ENCODE measurements around the gene VPS13D. TPM values are rescaled to one million over a fixed set of nuclear protein-coding genes. Genes with fewer than 3 reads are reported as not detected.
"Not testable (repeated sequence)": the region's sequence is repeated elsewhere in the genome, so short reads cannot be mapped to it uniquely, and the experiment has no call there.

The VPS13D gene
- total RNA-seq, 1 experiment from 2014 or later: 11.1 TPM

DNA sequence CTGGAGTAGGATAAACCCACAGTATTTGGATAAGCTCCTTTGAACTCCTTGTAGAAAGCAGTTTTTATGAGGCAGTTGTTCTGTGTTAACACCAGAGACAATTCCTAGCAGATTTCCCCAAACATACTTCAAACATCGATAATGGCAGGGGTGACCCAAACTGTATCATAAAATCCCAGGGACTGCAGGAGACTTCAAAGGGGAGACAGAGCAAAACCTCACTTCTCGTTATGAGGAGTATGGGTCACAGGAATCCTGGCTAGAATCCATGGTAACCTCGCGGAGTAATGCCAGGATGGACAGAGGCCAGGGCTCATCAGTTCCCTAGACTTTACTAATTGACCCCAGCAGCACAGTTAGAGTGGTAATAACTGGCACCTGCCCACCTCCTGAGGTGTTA is 240.2 kb downstream of the VPS13D start:
- no peak for DNase-seq (ENCODE audit: low read depth)

DNA sequence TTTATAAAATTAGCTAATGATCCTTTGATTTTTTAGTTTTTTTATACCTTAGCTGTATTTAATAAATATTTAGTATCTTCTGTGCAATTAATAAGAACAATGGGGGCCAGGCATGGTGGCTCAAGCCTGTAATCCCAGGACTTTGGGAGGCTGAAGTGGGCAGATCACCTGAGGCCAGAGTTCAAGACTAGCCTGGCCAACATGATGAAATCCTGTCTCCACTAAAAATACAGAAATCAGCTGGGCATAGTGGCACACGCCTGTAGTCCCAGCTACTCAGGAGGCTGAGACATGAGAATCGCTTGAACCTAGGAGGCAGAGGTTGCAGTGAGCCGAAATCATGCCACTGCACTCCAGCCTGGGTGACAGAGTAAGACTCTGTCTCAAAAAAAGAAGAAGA is 241.1 kb downstream of the VPS13D start:
- not testable (repeated sequence) for DNase-seq (ENCODE audit: low read depth)

DNA sequence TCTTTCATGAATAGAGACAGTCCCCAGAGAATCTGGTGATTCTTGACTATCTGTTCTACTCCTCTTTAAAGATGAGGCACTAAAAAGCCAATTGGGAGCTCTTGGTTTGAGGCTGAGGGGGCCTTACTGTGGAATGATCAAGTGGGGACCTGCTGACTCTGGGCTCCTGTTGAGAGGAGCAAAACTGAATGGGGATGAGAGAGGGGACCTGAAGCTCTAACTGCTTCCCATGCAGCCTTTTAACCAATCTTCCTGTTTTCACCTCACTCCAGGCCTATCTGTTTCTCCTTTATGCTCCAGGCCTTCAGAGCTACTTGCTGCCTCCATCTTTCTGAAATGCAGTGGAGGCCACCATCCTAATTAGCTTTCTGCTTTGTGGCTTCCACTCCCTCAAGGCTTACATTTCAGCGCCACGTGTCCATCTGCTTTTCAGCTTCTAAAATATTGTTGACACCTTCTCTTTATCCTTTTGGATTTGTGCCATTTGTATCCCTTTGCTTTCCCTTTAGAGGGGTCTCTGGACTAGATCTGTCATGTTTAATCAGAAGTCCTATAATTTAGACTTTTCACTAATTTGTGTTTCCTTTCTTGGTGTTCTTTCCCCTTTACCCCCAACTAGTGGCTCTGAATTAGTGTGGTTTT is 242.4 kb downstream of the VPS13D start:
- DNase-seq (ENCODE audit: low read depth): no peak

DNA sequence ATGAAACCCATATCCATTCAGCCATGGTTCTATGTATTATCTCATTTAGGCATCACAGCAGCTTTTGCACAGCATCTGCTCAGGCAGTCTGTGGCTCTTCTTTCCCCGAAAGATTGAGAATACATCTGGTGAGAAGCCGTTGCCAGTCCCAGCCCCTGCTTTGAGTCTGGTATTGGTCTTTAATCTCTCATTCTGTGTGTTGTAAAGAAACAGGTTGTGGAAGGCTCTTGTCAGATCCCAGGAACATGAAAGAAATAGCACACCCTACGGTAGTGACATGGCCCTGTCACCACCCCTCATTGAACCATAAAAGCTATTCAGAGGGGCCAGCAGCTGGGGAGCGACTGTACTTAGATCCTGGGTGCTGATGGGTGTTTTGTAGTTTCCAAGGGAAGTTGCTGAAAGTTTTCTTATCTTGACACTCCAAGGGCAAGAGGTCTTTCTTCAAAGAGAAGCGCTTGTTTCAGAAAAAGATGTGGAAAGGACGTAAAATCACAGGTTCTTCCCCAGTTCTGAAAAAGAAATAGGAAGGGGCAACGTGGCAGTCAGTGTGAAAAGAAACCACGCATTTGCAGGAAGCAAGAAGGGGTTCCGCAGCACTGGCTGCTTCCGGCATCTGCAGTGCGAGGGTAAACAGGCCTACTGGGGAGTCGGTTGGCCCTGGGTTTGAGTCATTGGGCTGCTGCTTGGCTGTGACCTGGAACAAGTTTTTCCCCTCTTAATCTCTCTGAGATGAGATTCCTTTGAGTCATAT is 243.1 kb downstream of the VPS13D start:
- DNase-seq (ENCODE audit: low read depth): peak; percentile 47

DNA sequence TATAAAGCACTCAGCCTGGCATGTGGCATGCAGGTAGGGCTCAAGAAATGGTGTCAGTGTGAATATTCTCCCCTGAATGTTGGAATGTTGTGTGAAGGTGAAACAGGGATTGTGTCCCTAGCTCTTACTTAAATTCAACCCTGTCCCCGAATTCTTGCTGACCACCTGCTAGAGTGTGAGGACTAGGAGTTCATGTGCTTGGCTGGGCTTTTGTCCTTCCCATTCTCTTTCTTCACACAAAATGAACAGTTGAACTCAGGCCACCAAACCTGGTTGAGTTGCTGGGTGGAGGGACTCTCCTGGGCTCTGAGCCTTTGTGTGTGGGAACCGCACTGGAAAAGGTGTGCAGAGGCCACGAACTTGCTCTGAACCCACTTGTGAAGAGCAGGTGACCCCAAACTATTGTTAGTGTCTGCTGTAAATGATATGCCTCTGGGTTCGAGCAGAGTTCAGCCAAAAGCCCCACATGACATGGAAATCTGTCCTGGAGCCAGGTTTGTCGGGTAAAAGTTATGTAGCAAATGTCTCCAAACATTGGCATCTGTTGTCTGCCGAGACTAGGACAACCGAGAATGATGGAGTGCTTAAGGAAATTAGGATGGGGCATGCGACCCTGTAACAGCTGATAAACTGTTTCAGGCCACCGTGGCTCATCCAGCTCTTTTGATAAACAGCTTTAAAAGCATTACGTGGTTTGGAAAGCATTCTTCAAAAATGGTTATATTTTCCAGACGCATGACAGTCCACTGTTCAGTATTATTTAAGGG is 243.9 kb downstream of the VPS13D start:
- peak; percentile 21 for DNase-seq (ENCODE audit: low read depth)

DNA sequence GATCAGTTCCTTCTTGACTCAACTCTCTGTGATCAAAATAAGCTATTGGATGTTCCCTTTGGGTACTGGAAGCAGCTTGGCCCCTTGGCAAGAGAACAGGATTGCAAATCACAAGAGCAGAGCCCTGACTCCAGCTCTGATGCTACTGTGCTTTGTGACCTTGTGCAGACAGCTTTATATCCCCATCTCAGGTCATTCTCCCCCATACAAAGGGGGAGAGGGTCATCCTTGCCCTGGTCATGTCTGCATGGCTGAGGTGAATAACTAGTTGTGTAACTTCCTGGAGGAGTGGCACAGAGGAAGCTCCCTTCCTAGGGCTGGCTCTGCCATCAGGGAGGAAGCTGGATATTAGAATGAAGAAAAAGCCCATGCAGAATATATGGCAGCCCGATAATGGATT is 245.3 kb downstream of the VPS13D start:
- no peak for DNase-seq (ENCODE audit: low read depth)

DNA sequence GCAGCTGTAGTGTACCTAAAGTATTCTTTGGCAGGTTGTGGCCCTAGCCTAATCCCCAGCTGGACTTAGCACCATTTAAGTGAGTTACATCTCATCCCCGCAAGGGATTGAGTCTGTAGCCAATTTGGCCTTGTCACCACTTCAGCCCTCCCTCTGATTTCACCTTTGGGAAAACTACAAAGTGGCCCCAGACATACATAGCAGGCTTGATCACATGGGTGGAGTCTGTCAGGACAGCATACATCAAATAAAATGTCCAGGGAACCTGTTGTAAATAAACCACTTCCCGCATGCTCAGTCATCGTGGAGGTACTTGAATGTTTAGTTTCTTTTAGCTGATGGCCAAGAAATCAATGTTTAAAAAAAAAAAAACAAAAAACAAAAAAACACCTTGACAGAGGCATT is 245.7 kb downstream of the VPS13D start:
- peak; percentile 48 for DNase-seq (ENCODE audit: low read depth)

DNA sequence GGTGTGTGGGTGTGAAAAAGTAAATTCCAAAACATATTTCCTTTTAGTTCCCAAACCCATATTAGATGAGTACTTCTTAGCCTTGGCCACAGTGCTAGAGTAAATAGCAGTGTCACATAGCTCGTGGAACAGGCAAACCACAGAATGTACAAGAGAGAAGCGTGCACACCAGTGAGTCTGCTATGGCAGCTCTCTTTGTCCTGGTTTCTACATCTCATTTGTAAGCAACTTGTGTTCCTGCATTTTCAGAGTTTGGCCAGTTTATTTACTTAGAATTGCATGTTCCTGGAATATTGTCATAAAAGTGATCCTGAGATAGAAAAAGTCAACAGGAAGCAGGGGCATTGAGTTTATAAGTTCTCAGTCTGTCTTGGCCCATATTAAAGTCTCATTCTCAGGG is 246.1 kb downstream of the VPS13D start:
- peak; percentile 34 for DNase-seq (ENCODE audit: low read depth)

DNA sequence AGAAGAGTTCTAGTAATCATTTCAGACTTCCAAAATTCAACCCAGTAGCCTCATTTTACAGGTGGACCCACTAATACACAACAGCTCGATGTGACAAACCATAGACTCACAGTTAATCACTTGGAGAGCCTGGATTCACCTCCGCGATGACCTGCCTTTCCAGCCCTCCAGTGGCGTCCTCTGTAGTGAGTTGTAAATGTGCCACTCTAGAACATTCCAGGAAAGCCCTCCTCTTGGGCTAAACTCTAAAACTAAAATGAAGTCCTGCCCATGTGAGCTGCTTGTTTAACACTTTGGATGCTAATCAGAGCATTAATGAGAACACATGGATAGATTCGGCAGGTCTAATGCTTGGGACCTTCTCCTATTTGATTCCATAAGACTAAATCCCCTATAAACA is 247.5 kb downstream of the VPS13D start:
- no peak for DNase-seq (ENCODE audit: low read depth)

DNA sequence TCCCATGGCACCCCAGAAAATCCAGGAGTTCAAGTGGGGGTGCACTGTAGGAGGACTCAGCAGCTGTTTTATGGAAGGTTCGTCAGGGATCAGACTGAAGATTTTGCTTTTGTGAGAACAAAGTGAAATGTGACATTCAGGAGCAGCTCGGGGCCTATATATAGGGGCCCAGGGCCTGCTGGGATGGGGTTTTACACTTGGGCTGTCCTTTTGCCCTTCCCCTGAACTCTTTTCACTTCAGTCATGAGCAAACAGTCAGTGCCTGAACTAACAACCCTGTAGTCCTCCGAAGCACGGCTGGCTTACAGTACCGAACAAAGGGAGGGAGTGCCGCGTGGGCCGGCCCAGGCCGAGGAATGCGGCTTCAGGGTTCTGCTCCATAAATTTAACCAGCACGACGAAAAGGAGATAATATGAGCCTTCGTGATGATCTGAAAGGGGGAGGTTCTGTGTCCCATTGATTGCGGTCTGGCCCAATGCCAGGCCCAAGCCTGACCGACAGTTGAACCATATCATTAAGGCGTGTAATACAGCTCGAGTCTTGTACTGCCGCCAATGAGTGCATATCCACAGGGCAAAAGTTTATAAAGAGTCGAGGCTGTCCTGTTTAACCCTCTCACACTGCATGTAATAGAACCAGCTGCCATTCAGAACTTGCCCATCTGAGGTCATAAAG is 248.2 kb downstream of the VPS13D start:
- DNase-seq (ENCODE audit: low read depth): peak; percentile 99

DNA sequence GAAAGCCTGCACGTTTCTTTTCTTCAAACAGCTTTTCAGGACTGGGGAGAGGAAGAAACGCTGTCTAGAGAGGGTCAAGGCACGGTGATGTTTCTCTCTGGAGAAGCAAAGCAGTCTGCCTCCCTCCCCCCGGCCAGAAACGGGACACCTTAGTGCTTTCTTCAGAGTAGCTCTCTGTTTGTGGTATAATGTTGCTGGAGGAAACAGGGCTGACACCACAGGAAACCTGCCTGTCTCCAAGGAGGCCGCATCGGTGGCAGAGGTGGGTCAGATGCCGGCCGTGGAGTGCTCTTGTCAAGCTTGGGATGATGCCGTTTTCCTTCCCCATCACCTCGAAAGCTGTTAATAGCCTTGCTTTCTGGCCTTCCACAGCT is 248.8 kb downstream of the VPS13D start:
- DNase-seq (ENCODE audit: low read depth): no peak

DNA sequence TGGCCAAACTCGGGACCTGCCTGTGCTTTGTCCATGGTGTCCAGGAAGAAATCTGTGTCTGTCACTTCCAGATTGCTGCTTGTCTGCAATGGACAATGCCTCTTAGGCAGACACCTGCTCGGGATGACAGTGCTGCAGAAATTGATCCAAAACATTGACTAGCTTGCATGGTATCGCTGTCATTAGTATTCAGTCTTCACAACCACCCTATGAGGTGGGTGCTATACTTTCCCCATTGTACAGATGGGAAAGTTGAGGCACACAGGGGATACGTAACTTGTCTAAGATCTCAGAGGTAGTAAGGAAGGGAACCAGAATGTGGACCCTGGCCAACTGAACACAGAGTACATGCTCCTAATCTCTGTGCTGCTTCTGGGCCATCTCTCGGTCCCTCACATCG is 249.5 kb downstream of the VPS13D start:
- no peak for DNase-seq (ENCODE audit: low read depth)

DNA sequence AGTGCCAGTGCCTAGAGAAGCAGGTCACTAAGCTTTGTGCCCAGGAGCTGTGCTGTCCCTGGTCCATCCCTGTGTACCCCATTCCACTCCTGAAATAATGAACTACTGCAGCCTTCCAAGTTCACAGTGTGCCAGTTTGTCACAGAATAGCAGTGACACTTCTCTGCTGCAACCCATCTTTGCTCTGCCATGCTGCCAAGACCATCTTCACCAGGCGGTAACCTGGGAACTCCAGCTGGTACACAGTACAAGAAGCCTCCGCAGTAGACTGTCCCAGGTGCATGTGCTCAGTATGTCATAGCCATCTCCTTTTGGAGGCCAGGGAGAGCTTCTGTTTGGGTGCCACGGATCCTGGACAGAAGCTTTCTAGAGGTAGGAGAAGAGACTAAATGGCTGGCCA is 250.2 kb downstream of the VPS13D start:
- no peak for DNase-seq (ENCODE audit: low read depth)

DNA sequence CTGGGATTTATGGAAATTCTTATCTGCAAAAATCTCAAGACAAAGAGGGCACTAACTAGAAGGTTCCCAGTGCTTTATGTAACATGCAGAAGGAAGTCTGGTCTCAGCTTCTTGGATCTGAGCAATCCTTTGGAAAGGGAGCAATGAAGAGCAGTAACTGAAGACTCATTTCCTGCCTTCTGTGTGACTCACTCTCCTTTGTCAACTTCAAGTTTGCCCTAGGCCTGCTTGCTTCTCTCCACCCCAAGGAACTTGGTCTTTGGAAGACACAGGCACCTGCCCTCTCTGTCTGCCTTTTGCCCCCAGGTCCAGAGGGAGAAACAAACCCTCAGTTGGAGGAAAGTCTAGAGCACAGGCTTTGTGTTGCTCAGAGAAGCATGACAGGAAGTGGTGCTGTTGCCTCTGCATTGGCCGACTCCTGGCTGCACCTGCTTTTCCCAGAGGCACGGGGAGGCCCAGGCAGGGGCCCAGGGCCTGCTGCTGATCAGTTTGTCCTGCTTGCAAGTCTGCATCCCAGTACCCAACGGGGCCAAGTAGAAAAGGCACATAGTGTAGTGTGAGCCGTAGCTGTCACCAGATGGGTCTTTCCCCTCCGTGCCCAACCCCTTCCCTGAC is 251.0 kb downstream of the VPS13D start:
- DNase-seq (ENCODE audit: low read depth): peak; percentile 90

DNA sequence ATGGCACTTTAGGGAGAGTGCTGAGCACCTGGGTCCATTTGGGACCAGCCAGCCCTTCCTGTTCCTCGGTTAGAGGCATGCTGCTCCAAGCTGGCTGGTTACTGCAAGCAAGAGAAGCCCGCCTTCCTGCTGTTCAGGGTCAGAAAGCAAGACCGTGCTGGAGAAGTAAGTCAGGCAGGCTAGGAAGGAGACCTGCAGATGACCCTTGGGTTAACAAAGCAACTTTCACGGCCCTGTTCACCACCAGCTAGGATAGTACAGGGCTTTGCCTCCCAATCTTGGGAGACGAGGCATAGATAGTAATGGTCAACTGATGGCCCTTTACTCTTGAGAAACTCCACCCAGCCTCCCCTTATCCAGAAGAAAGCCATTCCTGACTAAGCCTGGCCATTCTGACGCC is 252.1 kb downstream of the VPS13D start:
- DNase-seq (ENCODE audit: low read depth): no peak

DNA sequence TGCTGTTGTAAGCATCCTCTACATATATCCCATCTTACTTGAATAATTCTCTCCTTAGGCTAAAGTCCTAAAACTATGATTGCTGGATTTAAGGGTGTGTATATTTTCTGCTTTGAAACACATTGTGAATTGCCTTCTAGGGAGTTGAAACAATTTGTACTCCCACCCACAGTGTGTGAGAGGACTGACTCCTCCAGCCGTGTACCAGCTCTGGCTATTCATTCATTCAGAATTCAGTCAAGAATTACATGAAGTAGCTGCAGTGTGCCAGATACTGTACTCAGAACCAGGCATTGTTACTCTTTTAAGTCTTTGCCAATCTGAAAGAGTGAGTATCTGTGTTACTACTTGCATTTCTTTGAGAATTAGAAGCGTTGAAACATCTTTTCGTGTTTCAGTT is 253.2 kb downstream of the VPS13D start:
- DNase-seq (ENCODE audit: low read depth): no peak

DNA sequence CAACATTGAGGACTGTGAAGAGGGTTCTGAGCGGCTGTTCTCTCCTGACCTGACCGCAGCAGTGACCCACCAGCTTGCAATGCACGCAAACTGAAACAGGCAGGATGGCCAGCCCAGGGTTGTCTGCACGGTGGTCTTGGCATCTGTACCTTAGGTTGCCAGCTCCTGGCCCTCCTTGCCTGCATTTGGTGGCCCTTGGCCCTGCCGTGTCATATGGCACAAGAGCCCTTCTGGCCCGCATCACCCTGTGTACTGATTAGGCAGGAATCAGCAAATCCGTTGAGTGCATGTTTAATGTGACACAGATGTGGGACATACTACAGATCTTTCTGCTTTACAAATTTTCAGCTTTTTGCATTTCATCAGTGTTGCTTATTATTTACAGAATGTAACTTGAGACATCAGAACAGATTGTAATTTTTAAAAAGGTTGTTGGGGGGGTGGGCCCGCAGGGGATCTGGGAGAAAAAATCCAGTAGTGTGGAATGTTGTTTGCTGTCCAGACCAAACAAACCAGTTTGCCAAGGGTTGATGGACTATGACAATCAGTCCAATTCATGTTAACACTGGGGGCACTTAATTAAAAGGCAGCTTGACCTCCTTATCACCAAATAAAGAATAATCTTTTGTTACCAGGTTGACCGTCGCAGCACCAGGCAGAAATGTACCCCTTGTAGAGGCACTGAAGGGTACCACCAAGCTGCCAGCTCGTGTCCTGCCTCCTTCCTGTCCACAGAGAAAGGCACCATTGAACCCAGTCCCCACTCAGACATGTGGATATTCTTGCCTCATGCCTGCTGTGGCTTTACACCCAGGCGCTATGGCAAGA is 255.6 kb downstream of the VPS13D start:
- no peak for DNase-seq (ENCODE audit: low read depth)

DNA sequence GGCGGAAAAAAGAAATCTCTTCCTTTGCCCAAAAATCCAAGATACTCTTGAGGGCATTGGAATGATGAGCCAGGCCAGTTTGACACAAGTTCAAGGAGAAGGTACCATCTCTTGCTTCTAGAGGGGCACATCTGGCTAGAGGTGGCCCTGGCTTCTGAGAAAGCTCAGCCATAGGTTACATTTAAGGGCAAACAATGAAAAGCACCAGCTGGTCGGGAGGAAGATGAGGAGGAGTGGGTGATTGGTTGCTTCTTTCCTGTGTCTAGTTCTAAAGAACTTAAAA is 256.2 kb downstream of the VPS13D start:
- DNase-seq (ENCODE audit: low read depth): no peak

DNA sequence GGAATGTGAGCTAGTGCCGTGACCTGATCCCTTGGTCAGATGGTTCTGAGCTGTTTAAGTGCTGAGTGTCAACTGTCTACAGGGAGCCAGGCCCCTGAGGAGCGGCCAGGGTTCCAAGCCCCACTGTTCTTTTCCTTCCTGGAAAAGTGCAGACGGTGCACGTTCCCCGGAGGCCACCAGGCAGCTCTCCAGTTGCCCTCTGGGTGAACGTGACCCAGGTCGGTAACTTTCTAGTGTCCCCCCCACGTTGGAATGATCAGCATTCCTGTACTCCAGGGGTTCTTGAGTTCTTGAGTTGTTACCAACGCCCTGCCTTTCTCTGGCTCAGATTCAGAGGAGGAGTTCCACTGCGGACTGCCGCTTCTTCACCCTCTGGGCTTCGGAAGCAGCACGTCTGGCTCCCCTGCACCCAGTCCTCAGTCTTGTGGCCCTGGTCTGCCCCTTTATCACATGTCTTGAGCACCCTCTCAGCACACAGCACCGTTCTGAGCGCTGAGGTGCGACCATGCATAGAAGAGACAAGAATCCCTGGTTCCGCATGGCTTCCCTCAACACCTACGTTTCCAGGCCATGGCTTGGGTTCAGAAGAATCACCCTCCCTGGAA is 256.7 kb downstream of the VPS13D start:
- no peak for DNase-seq (ENCODE audit: low read depth)

DNA sequence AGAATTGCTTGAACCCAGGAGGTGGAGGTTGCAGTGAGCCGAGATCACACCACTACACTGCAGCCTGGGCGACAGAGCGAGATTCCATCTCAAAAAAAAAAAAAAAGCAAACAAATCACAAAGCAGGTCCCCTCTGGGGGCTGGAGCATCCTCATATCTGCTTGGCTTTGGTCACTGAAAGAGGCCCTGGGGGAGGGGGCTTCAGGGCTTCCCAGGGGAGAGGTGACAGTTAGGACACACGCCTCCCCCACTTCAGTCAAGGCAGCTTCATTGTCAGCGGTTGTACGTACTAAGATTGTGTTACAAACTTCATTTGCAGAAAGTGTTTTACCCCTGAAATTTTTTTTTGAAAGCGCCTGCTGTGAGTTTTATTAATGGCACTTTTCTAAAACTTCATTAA is 257.7 kb downstream of the VPS13D start:
- DNase-seq (ENCODE audit: low read depth): no peak

Measured in Daoy (cell line).